DND-41 (cell line): Measurements from ENCODE around the gene SAMD13.

Experiments used
- EZH2 ChIP-seq: IDR thresholded peaks from 3 replicates; pipeline ENCODE4 v1.6.1; 2012; ENCODE audit warnings: borderline replicate concordance, low read depth, mild to moderate bottlenecking, moderate library complexity, low read length, inconsistent platforms; ENCODE audit not compliant: severe bottlenecking
- TF ChIP-seq, protein P1 (sequence below): IDR thresholded peaks from 2 replicates; pipeline ENCODE4 v1.5.1; 2012; ENCODE audit warnings: borderline replicate concordance, low read length, moderate library complexity, mild to moderate bottlenecking; ENCODE audit not compliant: poor library complexity, severe bottlenecking; ENCODE audit errors: extremely low read depth

DNA sequence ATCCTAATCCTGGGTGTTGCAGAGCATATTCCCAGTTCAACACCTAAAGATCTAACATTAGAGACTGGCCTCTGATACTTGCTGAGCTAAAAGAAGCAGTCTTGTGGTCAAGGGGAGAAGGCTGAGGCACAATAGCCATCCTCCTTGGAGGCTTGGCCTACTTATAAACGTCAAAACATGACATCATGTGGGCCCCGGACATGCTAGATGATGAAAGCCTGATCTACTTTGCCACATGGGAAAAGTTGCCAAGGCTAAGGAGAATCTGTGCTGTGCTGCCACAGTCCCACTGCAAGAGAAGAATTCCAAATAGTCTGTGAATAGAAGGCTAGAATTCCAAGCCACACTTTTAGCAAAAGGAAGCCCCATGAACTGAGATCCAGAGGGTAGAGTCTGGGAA, 43.9 kb upstream of the SAMD13 start:
- TF ChIP-seq, protein P1, sequence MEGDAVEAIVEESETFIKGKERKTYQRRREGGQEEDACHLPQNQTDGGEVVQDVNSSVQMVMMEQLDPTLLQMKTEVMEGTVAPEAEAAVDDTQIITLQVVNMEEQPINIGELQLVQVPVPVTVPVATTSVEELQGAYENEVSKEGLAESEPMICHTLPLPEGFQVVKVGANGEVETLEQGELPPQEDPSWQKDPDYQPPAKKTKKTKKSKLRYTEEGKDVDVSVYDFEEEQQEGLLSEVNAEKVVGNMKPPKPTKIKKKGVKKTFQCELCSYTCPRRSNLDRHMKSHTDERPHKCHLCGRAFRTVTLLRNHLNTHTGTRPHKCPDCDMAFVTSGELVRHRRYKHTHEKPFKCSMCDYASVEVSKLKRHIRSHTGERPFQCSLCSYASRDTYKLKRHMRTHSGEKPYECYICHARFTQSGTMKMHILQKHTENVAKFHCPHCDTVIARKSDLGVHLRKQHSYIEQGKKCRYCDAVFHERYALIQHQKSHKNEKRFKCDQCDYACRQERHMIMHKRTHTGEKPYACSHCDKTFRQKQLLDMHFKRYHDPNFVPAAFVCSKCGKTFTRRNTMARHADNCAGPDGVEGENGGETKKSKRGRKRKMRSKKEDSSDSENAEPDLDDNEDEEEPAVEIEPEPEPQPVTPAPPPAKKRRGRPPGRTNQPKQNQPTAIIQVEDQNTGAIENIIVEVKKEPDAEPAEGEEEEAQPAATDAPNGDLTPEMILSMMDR = no peak
- no peak for TF ChIP-seq EZH2
